RWPE2 (cell line): ENCODE measurements around the gene NFASC.

Source experiments
- ATAC-seq: fragments of 200-7000 bp; cut with Tn5 transposase; 3 replicates; pipeline ENCODE4 v1.9.1; 2021; ENCODE audit warnings: low read depth
- DNase-seq: peaks from one replicate; pipeline ENCODE4 v3.0.0-alpha.2; 2020; ENCODE audit warnings: low spot score
- H3K27ac ChIP-seq: fragments of 450-650 bp; 2 replicates; pipeline ENCODE4 v1.5.1; 2017; ENCODE audit warnings: mild to moderate bottlenecking; ENCODE audit not compliant: poor library complexity, severe bottlenecking
- H3K27me3 ChIP-seq: fragments of 250-450 bp; sonication (Bioruptor Pico); 2 replicates; pipeline ENCODE4 v1.5.1; 2021; ENCODE audit warnings: mild to moderate bottlenecking, moderate library complexity; ENCODE audit not compliant: insufficient read depth, poor library complexity, severe bottlenecking
- H3K36me3 ChIP-seq: fragments of 250-450 bp; sonication (Bioruptor Pico); 2 replicates; pipeline ENCODE4 v1.5.1; 2020; ENCODE audit warnings: low read depth, mild to moderate bottlenecking, moderate library complexity
- H3K4me1 ChIP-seq: fragments of 250-450 bp; sonication (Bioruptor Pico); 2 replicates; pipeline ENCODE4 v1.5.1; 2021; ENCODE audit warnings: mild to moderate bottlenecking, moderate library complexity; ENCODE audit not compliant: insufficient read depth, poor library complexity, severe bottlenecking
- H3K4me3 ChIP-seq: fragments of 250-450 bp; sonication (Bioruptor Pico); 2 replicates; pipeline ENCODE4 v1.5.1; 2021; ENCODE audit warnings: mild to moderate bottlenecking, moderate library complexity; ENCODE audit not compliant: severe bottlenecking
- H3K9me3 ChIP-seq: fragments of 250-450 bp; sonication (Bioruptor Pico); 2 replicates; pipeline ENCODE4 v1.5.1; 2021; ENCODE audit warnings: mild to moderate bottlenecking, moderate library complexity; ENCODE audit not compliant: severe bottlenecking
- TF ChIP-seq, protein P1 (sequence below): fragments of 450-650 bp; IDR thresholded peaks from one replicate; pipeline ENCODE4 v1.5.1; 2017; ENCODE audit warnings: mild to moderate bottlenecking, moderate library complexity; ENCODE audit not compliant: poor library complexity, severe bottlenecking

Gene NFASC

DNA sequence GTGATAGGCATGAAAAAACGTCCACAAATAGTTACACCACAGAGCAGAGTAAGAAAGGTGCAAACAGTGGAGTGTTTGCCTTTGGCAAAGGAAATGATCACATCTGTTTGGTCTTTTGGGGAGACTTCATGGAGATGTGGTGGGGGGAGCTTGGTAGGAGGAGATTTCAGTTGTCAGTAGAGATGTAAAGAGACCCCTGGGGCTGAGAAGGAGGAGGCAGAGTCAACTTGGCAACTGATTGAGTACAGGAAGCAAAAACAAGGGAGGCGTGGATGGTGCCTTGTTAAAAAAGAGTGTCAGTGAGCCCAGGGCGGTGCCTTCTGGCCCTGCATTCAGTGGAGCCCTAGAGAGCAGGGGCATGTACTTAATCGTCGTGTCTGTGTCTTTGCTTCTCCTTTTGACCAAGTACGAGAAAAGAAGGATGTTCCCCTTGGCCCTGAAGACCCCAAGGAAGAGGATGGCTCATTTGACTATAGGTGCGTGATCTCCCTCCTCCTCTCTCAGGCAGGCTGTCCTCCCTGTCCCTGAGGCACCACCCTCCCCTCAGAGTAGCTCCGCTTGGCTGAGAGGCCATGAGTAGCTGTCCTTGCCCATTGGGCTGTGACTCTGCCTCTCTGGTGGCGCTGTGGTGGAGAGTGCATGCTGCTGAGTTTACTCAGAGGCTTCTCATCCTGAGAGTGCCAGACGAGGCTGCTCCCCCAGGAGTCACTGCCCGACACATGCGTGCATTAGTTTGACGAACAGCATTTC, 141.9 kb downstream of the NFASC start:
- H3K27ac ChIP-seq: no peak overlapping the region
- ATAC-seq (no peak), DNase-seq (no peak)
- TF ChIP-seq, protein P1, sequence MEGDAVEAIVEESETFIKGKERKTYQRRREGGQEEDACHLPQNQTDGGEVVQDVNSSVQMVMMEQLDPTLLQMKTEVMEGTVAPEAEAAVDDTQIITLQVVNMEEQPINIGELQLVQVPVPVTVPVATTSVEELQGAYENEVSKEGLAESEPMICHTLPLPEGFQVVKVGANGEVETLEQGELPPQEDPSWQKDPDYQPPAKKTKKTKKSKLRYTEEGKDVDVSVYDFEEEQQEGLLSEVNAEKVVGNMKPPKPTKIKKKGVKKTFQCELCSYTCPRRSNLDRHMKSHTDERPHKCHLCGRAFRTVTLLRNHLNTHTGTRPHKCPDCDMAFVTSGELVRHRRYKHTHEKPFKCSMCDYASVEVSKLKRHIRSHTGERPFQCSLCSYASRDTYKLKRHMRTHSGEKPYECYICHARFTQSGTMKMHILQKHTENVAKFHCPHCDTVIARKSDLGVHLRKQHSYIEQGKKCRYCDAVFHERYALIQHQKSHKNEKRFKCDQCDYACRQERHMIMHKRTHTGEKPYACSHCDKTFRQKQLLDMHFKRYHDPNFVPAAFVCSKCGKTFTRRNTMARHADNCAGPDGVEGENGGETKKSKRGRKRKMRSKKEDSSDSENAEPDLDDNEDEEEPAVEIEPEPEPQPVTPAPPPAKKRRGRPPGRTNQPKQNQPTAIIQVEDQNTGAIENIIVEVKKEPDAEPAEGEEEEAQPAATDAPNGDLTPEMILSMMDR: no peak
- no peak overlapping the region for H3K4me3 ChIP-seq
- no peaks in the 10 kb centered on the region for H3K36me3 ChIP-seq
- no peaks in the 10 kb centered on the region for H3K9me3 ChIP-seq
- H3K4me1 ChIP-seq: no peaks in the 10 kb centered on the region
- H3K27me3 ChIP-seq: no peaks in the 10 kb centered on the region

DNA sequence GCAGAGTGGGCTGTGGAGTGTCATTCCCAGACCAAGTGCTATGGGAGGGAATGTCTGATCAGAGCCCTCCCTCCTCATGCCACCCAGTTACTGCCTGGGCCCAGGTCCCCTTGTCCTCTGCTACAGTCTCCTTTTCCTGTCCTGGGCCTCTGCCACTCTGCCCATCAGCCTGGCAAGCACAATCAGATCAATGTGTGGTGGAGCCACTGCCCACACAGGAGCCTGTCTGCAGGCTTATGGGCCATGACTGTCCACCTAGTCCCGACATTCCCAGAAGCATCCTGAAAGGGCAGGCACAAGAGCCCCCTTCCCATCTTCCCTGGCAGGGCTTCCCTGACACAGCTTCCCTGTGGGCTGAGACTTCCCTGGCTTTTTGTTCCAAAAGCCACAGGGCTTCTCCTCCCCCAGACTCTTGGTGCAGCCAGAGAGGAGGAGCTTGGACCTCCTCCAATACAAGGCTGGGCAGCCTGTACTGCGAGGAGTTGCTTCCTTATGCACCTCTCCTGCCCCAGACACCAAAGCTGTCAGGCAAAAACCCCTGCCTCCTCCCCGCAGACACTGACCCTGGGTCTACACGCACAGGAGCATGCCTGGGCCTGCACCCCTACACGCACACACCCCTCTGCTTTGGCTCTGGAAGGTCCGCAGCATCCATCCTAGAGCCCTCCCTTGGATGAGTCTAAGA, 143.2 kb downstream of the NFASC start:
- no peaks in the 10 kb centered on the region for H3K27me3 ChIP-seq
- TF ChIP-seq, protein P1: no peak
- peak; percentile 30; the same call in 2 of the 3 replicates for ATAC-seq

DNA sequence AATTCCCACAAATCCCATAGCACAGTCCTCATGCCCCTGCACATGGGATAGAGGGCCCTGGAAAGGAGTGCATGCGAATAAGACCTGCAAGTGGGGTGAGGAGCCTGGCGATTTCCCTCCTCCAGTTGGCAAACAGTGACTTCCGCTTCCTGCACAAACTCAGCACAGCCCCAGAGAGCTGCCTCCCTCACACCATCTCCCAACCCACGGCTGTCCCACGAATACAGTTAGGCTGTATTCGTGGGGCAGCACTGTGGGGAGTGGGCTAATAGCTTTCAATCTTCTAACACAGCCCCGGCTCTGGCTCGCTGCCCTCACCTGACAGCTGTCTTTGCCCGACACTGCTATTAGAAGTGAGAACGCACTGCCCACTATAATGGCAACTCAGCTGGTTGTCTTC, 144.1 kb downstream of the NFASC start:
- Histone ChIP-seq H3K4me1 (no peaks in the 10 kb centered on the region), H3K27me3 (peaks cover 5% of the 10 kb centered on the region)
- ATAC-seq: no peak

More for the DNA sequence above, 143.2 kb downstream of the NFASC start:
- H3K4me3 ChIP-seq: no peak overlapping the region
- no peaks in the 10 kb centered on the region for H3K4me1 ChIP-seq
- no peak overlapping the region for H3K27ac ChIP-seq
- no peaks in the 10 kb centered on the region for H3K36me3 ChIP-seq
- DNase-seq: no peak
- H3K9me3 ChIP-seq: no peaks in the 10 kb centered on the region

GRCh38 chr1:205015241-205015640, 144.6 kb downstream of the NFASC start:
- H3K27me3 ChIP-seq: peaks cover 10% of the 10 kb centered on the region
- H3K9me3 ChIP-seq: no peaks in the 10 kb centered on the region
- H3K36me3 ChIP-seq: no peaks in the 10 kb centered on the region
- no peak overlapping the region for H3K4me3 ChIP-seq
- ATAC-seq (no peak), DNase-seq (no peak)
- H3K4me1 ChIP-seq: no peaks in the 10 kb centered on the region
- TF ChIP-seq, protein P1: no peak
- no peak overlapping the region for H3K27ac ChIP-seq

More for the DNA sequence above, 144.1 kb downstream of the NFASC start:
- no peaks in the 10 kb centered on the region for H3K9me3 ChIP-seq
- DNase-seq: no peak
- H3K36me3 ChIP-seq: no peaks in the 10 kb centered on the region
- H3K4me3 ChIP-seq: no peak overlapping the region
- H3K27ac ChIP-seq: no peak overlapping the region
- TF ChIP-seq, protein P1: no peak

- no peak overlapping the region for H3K4me3 ChIP-seq
- no peaks in the 10 kb centered on the region for H3K9me3 ChIP-seq
- peaks cover 18% of the 10 kb centered on the region for H3K27me3 ChIP-seq
- H3K36me3 ChIP-seq: no peaks in the 10 kb centered on the region
- no peak overlapping the region for H3K27ac ChIP-seq
- TF ChIP-seq, protein P1: no peak
- ATAC-seq (no peak), DNase-seq (no peak)
- H3K4me1 ChIP-seq: no peaks in the 10 kb centered on the region
Measured at GRCh38 chr1:205016075-205016474, 145.4 kb downstream of the NFASC start.
